ENCODE data around the gene ZNF202.

The ZNF202 gene

DNA sequence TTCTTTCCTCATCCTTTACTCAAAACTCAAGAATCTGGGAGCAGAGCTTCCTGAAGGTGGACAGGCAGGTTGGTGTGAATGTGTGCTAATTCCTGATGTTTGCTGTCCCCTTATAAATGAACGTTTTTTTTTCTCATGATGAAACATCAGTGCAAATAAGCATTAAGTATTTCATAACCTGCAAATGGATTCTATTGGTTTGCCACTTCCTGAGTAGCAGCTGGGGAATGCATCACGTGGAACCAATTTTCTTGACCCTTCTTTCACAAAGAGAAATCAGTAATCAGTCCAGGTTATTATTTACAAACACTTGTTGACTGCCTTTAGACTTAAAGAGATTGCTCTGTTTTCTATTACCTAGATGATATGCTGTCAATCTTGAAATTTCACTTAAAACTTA, 46.9 kb downstream of the ZNF202 start:
- TF ChIP-seq, protein P1, sequence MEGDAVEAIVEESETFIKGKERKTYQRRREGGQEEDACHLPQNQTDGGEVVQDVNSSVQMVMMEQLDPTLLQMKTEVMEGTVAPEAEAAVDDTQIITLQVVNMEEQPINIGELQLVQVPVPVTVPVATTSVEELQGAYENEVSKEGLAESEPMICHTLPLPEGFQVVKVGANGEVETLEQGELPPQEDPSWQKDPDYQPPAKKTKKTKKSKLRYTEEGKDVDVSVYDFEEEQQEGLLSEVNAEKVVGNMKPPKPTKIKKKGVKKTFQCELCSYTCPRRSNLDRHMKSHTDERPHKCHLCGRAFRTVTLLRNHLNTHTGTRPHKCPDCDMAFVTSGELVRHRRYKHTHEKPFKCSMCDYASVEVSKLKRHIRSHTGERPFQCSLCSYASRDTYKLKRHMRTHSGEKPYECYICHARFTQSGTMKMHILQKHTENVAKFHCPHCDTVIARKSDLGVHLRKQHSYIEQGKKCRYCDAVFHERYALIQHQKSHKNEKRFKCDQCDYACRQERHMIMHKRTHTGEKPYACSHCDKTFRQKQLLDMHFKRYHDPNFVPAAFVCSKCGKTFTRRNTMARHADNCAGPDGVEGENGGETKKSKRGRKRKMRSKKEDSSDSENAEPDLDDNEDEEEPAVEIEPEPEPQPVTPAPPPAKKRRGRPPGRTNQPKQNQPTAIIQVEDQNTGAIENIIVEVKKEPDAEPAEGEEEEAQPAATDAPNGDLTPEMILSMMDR (IDR thresholded peaks at IDR 0.05; ENCODE audit: extremely low read depth, insufficient read depth, missing control alignments): no peak
- in situ Hi-C loops (cut with MboI; ENCODE audit: low pct_unique_long_range_greater_than_20kb, low sequenced_read_pairs, unreplicated experiment): no loop called here

DNA sequence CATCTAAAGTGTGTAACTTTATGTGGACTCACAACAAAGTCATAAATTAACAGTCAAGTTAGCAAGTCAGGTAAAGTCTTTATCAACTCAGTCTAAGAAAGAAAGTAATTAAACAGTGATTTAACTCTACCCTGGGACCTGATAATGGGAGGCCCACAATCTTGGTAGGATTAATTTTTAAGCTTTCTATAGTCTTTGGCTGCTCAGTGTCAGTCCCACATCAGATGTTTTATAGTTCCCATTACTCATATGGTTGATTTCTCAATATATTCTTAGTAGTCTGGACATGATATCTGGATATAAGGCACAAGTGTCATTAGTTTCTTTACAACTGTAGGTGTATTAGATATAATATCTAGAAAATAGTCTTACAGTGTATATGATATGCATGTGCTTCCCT, 48.5 kb downstream of the ZNF202 start:
- no peak for DNase-seq (ENCODE audit: low spot score)
- TF ChIP-seq, protein P1 (IDR thresholded peaks at IDR 0.05; ENCODE audit: extremely low read depth, insufficient read depth, missing control alignments): no peak
- in situ Hi-C loops (cut with MboI; ENCODE audit: low pct_unique_long_range_greater_than_20kb, low sequenced_read_pairs, unreplicated experiment): no loop called here

More for the DNA sequence above, 46.9 kb downstream of the ZNF202 start:
- no peak for DNase-seq (ENCODE audit: low spot score)

DNA sequence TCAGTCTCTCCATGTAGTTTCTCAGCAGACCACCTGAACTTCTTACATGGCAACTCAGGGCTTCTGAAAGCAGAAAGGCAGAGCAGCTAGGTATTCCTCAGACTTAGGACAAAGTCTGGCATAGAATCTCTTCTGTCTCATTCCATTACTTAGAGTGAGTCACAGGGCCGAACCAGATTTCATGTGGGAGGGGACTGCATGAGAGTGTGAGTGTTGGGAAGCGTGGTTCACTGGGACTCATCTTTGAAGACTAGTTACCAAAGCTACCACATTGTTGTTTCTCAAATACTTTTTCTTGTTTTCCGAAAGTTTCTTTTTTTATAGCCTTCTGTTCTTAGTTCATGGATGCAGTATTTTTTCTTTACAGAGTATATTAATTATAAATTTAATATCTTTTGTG, 51.0 kb downstream of the ZNF202 start:
- TF ChIP-seq, protein P1 (IDR thresholded peaks at IDR 0.05; ENCODE audit: extremely low read depth, insufficient read depth, missing control alignments): no peak
- DNase-seq (ENCODE audit: low spot score): no peak
- in situ Hi-C loops (cut with MboI; ENCODE audit: low pct_unique_long_range_greater_than_20kb, low sequenced_read_pairs, unreplicated experiment): no loop called here

DNA sequence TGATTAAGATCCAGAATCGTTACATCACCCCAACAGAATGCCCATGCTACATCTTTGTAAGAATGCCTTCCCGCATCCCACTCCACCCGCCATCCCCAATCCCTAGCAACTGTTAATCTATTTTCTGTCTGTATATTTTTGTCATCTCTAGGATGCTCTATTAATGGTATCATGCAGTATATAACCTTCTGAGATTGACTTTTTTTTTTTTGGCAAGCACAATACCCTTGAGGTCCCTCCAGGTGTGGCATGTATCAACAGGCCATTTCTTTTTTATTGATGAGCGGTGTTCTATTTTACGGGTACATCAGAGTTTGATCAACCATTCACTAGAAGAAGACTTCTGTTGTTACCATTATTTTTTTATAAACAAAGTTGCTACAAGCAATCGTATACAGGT, 56.9 kb downstream of the ZNF202 start:
- TF ChIP-seq, protein P1 (IDR thresholded peaks at IDR 0.05; ENCODE audit: extremely low read depth, insufficient read depth, missing control alignments): no peak
- in situ Hi-C loops (cut with MboI; ENCODE audit: low pct_unique_long_range_greater_than_20kb, low sequenced_read_pairs, unreplicated experiment): no loop called here
- no peak for DNase-seq (ENCODE audit: low spot score)

DNA sequence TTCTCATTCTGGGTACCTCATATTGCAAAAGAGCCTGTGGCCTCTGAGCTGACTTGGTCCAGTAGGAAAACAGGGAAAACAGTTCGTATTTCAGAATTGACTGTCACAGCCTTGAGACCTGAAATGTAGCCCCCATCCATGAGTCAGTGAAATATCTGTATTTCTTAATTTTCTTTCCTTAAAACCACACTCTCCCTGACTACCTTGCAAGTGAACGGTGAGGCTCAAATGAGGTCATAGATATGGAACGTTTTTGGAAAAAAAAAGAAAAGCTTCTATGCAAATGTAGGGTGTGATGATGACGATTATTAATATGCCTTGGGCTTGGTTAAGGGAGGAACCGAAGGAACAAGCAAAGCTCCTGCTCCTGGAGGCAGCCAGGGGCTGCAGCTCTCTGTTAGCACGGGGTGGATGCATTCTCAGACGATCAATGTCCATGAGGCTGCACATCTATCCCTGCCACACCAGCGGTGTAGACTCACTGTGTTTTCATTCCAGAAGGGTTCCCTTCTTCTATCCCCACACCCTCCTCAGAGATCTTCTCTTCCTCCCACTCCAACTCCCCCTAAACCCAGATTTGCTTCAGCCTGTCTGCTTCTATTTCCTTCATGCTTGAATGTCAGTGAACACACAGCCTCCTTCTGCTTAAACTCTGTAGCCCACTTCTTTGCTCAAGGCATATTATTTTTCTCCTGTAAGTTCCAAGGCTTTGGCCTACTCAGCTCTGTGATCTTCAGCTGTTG, 57.9 kb downstream of the ZNF202 start:
- TF ChIP-seq, protein P1 (IDR thresholded peaks at IDR 0.05; ENCODE audit: extremely low read depth, insufficient read depth, missing control alignments): no peak
- DNase-seq (ENCODE audit: low spot score): no peak
- in situ Hi-C loops (cut with MboI; ENCODE audit: low pct_unique_long_range_greater_than_20kb, low sequenced_read_pairs, unreplicated experiment): no loop called here

DNA sequence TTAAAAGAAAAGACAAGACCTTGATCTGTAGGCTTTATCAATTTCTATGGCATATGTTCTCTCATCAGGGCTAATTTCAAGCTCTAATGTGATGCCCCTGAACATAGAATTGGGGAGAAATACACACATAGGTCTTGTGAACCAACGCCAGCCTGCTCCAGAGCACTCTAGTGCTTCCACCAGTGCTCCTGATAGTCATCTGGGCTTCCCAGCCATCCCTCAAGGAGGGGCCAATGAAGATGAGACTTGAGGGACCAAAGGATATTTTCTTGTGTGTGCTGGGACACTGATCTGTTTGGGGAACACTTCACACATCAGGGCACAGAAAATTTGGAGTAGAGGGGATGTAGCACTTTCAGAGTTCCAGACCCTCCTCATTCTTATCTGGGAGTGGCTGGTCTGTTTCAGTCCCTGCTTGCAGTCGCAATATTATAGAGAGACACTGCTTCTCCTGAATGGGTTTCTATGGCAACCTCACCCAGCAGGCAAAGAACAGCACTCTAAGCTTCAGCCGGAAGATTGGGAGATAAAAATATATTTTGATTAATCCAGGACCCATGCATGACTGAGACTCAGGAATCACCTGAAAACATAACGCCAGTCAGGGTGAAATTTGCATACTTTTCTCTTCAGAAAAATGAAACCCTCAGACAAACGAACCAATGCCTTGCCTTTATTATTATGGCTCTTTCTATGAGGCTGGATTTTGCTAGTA, 58.6 kb downstream of the ZNF202 start:
- TF ChIP-seq, protein P1 (IDR thresholded peaks at IDR 0.05; ENCODE audit: extremely low read depth, insufficient read depth, missing control alignments): no peak
- no peak for DNase-seq (ENCODE audit: low spot score)
- in situ Hi-C loops (cut with MboI; ENCODE audit: low pct_unique_long_range_greater_than_20kb, low sequenced_read_pairs, unreplicated experiment): no loop called here
